ENCODE data around the gene RAB36. TPM values are rescaled to one million over a fixed set of nuclear protein-coding genes. Genes with fewer than 3 reads are reported as not detected.

The RAB36 gene
- total and polyA plus RNA-seq, 4 donors, result 4.4 to 27.5 (median 9.6) TPM

DNA sequence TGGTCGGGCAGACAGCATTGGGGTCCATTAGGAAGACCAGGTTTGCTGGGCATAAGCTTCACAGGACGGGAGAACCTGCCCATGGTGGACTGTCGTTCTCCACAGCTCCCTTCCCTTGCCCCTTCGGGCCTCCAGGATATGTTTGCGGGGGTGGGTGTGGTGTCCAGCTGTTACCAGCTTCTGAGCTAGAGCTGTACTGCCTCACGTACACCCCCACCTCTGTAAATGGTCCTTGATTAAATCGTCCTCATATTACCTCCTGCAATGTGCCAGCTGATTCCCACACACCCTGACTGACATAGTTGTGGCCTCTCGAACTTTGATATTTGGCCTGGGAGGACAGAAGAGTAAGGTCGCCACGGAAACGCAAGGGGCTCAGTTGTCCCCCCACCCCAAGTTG, 18.8 kb downstream of the RAB36 start:
- no peak for DNase-seq
- TF ChIP-seq, protein P1, sequence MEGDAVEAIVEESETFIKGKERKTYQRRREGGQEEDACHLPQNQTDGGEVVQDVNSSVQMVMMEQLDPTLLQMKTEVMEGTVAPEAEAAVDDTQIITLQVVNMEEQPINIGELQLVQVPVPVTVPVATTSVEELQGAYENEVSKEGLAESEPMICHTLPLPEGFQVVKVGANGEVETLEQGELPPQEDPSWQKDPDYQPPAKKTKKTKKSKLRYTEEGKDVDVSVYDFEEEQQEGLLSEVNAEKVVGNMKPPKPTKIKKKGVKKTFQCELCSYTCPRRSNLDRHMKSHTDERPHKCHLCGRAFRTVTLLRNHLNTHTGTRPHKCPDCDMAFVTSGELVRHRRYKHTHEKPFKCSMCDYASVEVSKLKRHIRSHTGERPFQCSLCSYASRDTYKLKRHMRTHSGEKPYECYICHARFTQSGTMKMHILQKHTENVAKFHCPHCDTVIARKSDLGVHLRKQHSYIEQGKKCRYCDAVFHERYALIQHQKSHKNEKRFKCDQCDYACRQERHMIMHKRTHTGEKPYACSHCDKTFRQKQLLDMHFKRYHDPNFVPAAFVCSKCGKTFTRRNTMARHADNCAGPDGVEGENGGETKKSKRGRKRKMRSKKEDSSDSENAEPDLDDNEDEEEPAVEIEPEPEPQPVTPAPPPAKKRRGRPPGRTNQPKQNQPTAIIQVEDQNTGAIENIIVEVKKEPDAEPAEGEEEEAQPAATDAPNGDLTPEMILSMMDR (IDR thresholded peaks at IDR 0.05; ENCODE audit: control extremely low read depth, extremely low read depth), result no peak
- Histone ChIP-seq H3K9ac (ENCODE audit: insufficient read depth in 1 of 2, low read length in 2 of 2) (peak overlapping the region in 1 of 2 donors; percentile 16), H3K36me3 (ENCODE audit: control insufficient read depth in 4 of 4, insufficient read depth in 4 of 4, low read length in 4 of 4) (no peaks in the 10 kb centered on the region), H3K4me3 (no peak overlapping the region), H3K27ac (ENCODE audit: low read depth in 1 of 2, low read length in 1 of 2) (no peak overlapping the region), H3K9me3 (ENCODE audit: control insufficient read depth in 4 of 4, insufficient read depth in 3 of 4, low read length in 3 of 4) (no peaks in the 10 kb centered on the region), H3K4me1 (ENCODE audit: control insufficient read depth in 5 of 5, insufficient read depth in 5 of 5, low read length in 5 of 5) (peaks cover 0 to 20% (median 3%) of the 10 kb centered on the region in 5 donors), H3K27me3 (ENCODE audit: control insufficient read depth in 3 of 3, insufficient read depth in 3 of 3, low read length in 2 of 3) (no peaks in the 10 kb centered on the region)
- no peak for ATAC-seq (ENCODE audit: insufficient read depth, low FRiP score)
- WGBS, 2 donors, result 77 to 84% methylated on average over 11 of the region's 11 CpGs

DNA sequence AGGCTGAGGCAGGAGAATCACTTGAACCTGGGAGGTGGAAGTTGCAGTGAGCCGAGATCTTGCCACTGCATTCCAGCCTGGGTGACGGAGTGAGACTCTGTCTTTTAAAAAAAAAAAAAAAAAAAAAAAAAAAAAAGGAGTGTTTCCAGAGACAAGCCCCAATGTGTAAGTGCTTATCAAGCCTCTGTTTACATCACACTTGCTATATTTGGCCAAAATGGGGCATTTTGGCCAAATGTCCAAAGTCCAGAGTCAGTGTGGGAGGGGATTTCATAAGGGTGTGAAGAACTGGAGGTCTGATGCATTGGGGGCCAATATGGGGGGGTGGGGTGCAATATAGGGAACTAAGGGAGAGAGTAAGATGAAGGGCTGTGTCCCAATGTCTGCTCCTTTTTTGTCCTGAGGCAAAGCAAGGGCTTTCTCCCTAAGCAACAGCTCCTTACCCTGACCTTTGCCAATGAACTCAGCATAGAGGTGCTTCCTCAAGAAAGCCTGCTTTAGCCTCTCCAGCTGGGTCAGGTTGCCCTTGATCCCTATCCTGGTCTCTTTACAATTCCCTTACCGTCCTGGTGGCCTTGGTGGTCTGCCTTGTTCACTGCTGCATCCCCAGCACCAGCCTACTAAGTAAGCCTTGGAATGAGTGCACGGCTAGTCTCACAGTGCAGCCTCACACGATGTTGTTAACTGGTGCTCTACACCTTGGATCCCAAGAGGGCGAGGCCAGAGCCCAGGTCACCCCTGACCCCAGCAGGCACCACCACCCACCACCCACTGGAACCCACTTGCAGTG, 21.0 kb downstream of the RAB36 start:
- ATAC-seq (ENCODE audit: insufficient read depth, low FRiP score), result no peak
- peak; percentile 38 to 76 (median 72) for DNase-seq
- TF ChIP-seq, protein P1 (IDR thresholded peaks at IDR 0.05; ENCODE audit: control extremely low read depth, extremely low read depth), result no peak
- H3K36me3 ChIP-seq (ENCODE audit: control insufficient read depth in 4 of 4, insufficient read depth in 4 of 4, low read length in 4 of 4), result no peaks in the 10 kb centered on the region
- H3K4me1 ChIP-seq (ENCODE audit: control insufficient read depth in 5 of 5, insufficient read depth in 5 of 5, low read length in 5 of 5), result peaks cover 0 to 20% (median 3%) of the 10 kb centered on the region in 5 donors
- H3K27me3 ChIP-seq (ENCODE audit: control insufficient read depth in 3 of 3, insufficient read depth in 3 of 3, low read length in 2 of 3), result no peaks in the 10 kb centered on the region
- WGBS, 2 donors, result 83 to 90% methylated on average over 6 of the region's 6 CpGs
- H3K9ac ChIP-seq (ENCODE audit: insufficient read depth in 1 of 2, low read length in 2 of 2), result no peak overlapping the region
- H3K9me3 ChIP-seq (ENCODE audit: control insufficient read depth in 4 of 4, insufficient read depth in 3 of 4, low read length in 3 of 4), result no peaks in the 10 kb centered on the region
- no peak overlapping the region for H3K27ac ChIP-seq (ENCODE audit: low read depth in 1 of 2, low read length in 1 of 2)
- no peak overlapping the region for H3K4me3 ChIP-seq

DNA sequence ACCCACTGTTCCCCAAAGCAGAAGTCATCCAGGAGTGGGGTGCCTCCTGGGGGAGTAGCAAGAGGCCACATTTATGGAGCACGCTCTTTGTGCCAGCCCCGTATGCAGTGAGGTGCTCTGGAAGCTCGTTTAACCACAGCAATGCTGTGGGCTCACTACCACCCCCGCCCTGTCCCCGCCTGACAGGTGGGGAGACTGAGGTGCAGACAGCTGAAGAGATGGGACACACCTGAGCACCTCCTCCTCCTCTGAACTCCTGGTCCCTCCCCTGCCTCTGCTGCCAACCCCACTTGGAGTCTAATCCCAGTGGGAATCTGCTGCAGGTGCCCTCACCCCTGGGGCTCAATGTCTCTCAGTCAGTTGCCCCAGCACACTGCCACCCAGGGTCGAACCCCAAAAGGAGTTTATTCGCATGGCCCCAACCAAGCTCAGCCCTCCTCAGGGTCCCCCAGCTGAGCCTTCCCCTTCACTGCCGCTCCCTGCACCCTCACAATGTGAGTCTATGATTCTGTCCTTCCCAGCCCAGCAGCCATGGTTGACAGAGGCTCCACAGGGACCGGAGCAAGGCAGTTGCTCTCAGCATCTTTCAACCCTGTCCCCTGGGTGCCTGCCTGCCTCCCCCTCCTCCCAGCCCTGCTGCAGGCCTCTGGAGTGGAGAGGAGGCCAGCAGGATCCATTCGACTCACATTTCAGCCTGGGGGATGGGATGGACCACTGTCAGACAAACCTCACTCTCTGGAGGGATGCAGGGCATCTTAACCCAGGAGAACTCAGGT, 21.8 kb downstream of the RAB36 start:
- H3K27ac ChIP-seq (ENCODE audit: low read depth in 1 of 2, low read length in 1 of 2), result no peak overlapping the region
- no peak overlapping the region for H3K9ac ChIP-seq (ENCODE audit: insufficient read depth in 1 of 2, low read length in 2 of 2)
- no peak for ATAC-seq (ENCODE audit: insufficient read depth, low FRiP score)
- no peaks in the 10 kb centered on the region for H3K36me3 ChIP-seq (ENCODE audit: control insufficient read depth in 4 of 4, insufficient read depth in 4 of 4, low read length in 4 of 4)
- WGBS, 2 donors, result 82 to 86% methylated on average over 10 of the region's 10 CpGs
- no peaks in the 10 kb centered on the region for H3K9me3 ChIP-seq (ENCODE audit: control insufficient read depth in 4 of 4, insufficient read depth in 3 of 4, low read length in 3 of 4)
- DNase-seq, result no peak
- H3K27me3 ChIP-seq (ENCODE audit: control insufficient read depth in 3 of 3, insufficient read depth in 3 of 3, low read length in 2 of 3), result no peaks in the 10 kb centered on the region
- H3K4me1 ChIP-seq (ENCODE audit: control insufficient read depth in 5 of 5, insufficient read depth in 5 of 5, low read length in 5 of 5), result peaks cover 0 to 20% (median 3%) of the 10 kb centered on the region in 5 donors
- TF ChIP-seq, protein P1 (IDR thresholded peaks at IDR 0.05; ENCODE audit: control extremely low read depth, extremely low read depth), result no peak
- H3K4me3 ChIP-seq, result no peak overlapping the region

Measured in lung (tissue), 12 donors.